SKM-1 treated with dmso at 0.1 percent for 144 hours (cell line): ENCODE measurements around the gene OXSR1.
A peak's percentile ranks its signal among the peaks of the same experiment; 100 is the strongest.

Experiments
- DNase-seq: peaks from one replicate; lab custom pipeline; 2025; ENCODE audit not compliant: unreplicated experiment; lab: John Stamatoyannopoulos, UW

Gene OXSR1

GRCh38 chr3:38164952-38165721, at the start of gene OXSR1:
Gene OXSR1, plus strand, starts transcription at chr3:38165537. Its CDS starts 340 bp downstream, at chr3:38165877.
- DNase-seq: peak; percentile 100

GRCh38 chr3:38115645-38116427, 49.5 kb upstream of the OXSR1 start:
- DNase-seq: no peak

GRCh38 chr3:38116471-38117162, 48.7 kb upstream of the OXSR1 start:
- DNase-seq: no peak

- no peak for DNase-seq
These were observed 48.1 kb upstream of the OXSR1 start for GRCh38 chr3:38117163-38117716.

- DNase-seq: peak; percentile 70
These were observed 47.5 kb upstream of the OXSR1 start for GRCh38 chr3:38117748-38118420.

GRCh38 chr3:38118421-38119247, 46.7 kb upstream of the OXSR1 start:
- DNase-seq: no peak

- no peak for DNase-seq
These were observed 46.1 kb upstream of the OXSR1 start for GRCh38 chr3:38119248-38119544.

- DNase-seq: no peak
These were observed 45.3 kb upstream of the OXSR1 start for GRCh38 chr3:38119821-38120692.

GRCh38 chr3:38120693-38121450, 44.5 kb upstream of the OXSR1 start:
- DNase-seq: no peak

- no peak for DNase-seq
These were observed 43.9 kb upstream of the OXSR1 start for GRCh38 chr3:38121451-38121831.

- no peak for DNase-seq
These were observed 43.4 kb upstream of the OXSR1 start for GRCh38 chr3:38121832-38122461.

GRCh38 chr3:38122712-38123290, 42.5 kb upstream of the OXSR1 start:
- no peak for DNase-seq

- DNase-seq: no peak
These were observed 40.8 kb upstream of the OXSR1 start for GRCh38 chr3:38124324-38125122.

- no peak for DNase-seq
These were observed 39.8 kb upstream of the OXSR1 start for GRCh38 chr3:38125305-38126120.

GRCh38 chr3:38126121-38126892, 39.0 kb upstream of the OXSR1 start:
- DNase-seq: no peak
